Hematopoietic multipotent progenitor cell treated with erythropoietin and hydrocortisone succinate and interleukin-3 and kit ligand, for 17 days (in vitro differentiated cells): ENCODE data around the gene HNMT.

Experiments
- DNase-seq: peaks from one replicate; pipeline ENCODE4 v3.0.0-alpha.2; 2015; ENCODE audit warnings: low spot score

Gene HNMT

GRCh38 chr2:138058427-138058826 lies 94.2 kb downstream of the HNMT start:
- DNase-seq, result no peak

DNA sequence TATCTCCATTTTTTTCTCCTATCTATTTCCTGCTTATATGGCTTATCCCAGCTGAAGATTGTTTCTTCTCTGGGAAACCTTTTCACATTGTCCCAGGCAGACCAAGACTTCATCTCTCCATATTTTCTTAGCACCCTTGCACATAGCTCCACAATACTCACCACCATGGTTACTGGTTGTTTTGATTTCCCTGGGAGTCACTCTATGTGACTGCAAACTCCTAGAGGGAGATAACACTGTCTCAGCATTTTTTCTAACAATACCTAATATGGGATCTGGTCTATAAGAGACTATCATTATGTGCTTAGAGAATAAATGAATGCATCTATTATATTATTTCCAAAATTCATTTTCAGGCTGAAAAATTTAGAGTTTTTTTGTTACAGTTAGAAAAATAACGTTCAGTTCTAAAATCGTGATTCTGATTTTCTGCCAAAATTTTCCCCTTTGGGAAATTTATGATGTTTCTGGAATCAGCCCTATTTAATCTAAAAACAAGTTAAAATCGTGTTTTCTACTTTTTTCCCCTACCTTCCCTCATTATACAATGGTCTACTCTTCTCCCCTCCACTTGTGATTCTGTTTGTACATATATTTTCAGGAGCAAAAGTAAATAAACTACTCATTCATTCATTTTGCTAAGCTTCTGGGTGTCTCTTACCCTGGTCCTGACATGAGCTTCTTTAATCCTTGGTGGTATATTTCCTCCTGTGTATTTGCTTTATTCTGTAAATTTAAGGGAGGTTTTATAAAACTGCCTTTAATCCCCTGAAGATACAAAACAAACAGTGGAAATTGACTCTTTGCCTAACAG lies 95.4 kb downstream of the HNMT start:
- no peak for DNase-seq

GRCh38 chr2:138060301-138060635 lies 96.0 kb downstream of the HNMT start:
- DNase-seq, result no peak

DNA sequence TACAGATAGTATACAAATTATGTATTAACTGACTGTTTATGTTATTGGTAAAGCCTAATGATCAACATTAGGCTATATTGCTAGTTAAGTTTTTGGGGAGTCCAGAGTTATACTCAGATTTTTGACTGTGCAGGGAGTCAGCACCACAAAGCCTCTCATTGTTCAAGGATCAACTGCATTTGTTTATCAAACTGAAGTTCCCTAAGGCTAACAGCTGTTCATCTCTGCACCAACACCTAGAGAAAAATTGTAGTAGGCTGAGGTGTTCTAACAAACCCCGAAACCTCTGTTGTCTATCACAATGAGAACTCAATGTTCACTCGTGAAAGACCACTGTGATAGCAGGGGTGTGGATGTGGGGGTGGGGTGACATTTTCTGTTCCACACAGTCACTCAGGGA lies 97.7 kb downstream of the HNMT start:
- no peak for DNase-seq

- DNase-seq, result no peak
Observed at GRCh38 chr2:138063181-138063580, 98.9 kb downstream of the HNMT start.
